Panc1 (cell line): ENCODE measurements around the gene MYO1F.

Experiments used
- POLR2AphosphoS5 ChIP-seq: IDR thresholded peaks from 2 replicates; pipeline ENCODE4 v1.6.1; 2012; ENCODE audit warnings: mild to moderate bottlenecking, low read depth, low read length, moderate library complexity
- SIN3A ChIP-seq: IDR thresholded peaks from 2 replicates; pipeline ENCODE4 v1.6.1; 2012; ENCODE audit warnings: low read depth, mild to moderate bottlenecking, low read length, moderate library complexity, borderline replicate concordance; ENCODE audit not compliant: insufficient read depth
- TCF7L2 ChIP-seq: IDR thresholded peaks from 2 replicates; pipeline ENCODE4 v1.6.1; 2011; ENCODE audit warnings: mild to moderate bottlenecking, low read depth, low read length, inconsistent platforms
- TF ChIP-seq, protein P1 (sequence below): fragments of 450-650 bp; IDR thresholded peaks from 2 replicates; pipeline ENCODE4 v1.5.1; 2017; ENCODE audit warnings: mild to moderate bottlenecking
- TF ChIP-seq, protein P2 (sequence below), 2 experiments: IDR thresholded peaks; 2 replicates each; pipeline ENCODE4 v1.6.1; 2011 to 2012; ENCODE audit warnings: low read depth in 2 of 2, control low read depth in 1 of 2, low read length in 1 of 2, mild to moderate bottlenecking in 1 of 2, moderate library complexity in 1 of 2; ENCODE audit not compliant: insufficient read depth in 1 of 2

- TF ChIP-seq, protein P1, sequence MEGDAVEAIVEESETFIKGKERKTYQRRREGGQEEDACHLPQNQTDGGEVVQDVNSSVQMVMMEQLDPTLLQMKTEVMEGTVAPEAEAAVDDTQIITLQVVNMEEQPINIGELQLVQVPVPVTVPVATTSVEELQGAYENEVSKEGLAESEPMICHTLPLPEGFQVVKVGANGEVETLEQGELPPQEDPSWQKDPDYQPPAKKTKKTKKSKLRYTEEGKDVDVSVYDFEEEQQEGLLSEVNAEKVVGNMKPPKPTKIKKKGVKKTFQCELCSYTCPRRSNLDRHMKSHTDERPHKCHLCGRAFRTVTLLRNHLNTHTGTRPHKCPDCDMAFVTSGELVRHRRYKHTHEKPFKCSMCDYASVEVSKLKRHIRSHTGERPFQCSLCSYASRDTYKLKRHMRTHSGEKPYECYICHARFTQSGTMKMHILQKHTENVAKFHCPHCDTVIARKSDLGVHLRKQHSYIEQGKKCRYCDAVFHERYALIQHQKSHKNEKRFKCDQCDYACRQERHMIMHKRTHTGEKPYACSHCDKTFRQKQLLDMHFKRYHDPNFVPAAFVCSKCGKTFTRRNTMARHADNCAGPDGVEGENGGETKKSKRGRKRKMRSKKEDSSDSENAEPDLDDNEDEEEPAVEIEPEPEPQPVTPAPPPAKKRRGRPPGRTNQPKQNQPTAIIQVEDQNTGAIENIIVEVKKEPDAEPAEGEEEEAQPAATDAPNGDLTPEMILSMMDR = no peak
- TF ChIP-seq, protein P2, sequence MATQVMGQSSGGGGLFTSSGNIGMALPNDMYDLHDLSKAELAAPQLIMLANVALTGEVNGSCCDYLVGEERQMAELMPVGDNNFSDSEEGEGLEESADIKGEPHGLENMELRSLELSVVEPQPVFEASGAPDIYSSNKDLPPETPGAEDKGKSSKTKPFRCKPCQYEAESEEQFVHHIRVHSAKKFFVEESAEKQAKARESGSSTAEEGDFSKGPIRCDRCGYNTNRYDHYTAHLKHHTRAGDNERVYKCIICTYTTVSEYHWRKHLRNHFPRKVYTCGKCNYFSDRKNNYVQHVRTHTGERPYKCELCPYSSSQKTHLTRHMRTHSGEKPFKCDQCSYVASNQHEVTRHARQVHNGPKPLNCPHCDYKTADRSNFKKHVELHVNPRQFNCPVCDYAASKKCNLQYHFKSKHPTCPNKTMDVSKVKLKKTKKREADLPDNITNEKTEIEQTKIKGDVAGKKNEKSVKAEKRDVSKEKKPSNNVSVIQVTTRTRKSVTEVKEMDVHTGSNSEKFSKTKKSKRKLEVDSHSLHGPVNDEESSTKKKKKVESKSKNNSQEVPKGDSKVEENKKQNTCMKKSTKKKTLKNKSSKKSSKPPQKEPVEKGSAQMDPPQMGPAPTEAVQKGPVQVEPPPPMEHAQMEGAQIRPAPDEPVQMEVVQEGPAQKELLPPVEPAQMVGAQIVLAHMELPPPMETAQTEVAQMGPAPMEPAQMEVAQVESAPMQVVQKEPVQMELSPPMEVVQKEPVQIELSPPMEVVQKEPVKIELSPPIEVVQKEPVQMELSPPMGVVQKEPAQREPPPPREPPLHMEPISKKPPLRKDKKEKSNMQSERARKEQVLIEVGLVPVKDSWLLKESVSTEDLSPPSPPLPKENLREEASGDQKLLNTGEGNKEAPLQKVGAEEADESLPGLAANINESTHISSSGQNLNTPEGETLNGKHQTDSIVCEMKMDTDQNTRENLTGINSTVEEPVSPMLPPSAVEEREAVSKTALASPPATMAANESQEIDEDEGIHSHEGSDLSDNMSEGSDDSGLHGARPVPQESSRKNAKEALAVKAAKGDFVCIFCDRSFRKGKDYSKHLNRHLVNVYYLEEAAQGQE (IDR thresholded peaks at IDR 0.05; ENCODE audit: insufficient read depth in 1 of 2, low read depth in 2 of 2, low read length in 1 of 2) = no peak
- TF ChIP-seq POLR2AphosphoS5 (no peak), SIN3A (no peak), TCF7L2 (no peak)
Observed at GRCh38 chr19:8491574-8491973, 85.7 kb downstream of the MYO1F start.
